HPDE6-E6E7 (cell line): Measurements from ENCODE around the gene GNAQ.

Experiments
- DNase-seq: peaks from one replicate; pipeline ENCODE4 v3.0.0; 2011; ENCODE audit warnings: missing footprints; ENCODE audit errors: extremely low spot score

Gene GNAQ

GRCh38 chr9:78031893-78032729, 500 bp upstream of the GNAQ start:
- peak; percentile 67 for DNase-seq

DNA sequence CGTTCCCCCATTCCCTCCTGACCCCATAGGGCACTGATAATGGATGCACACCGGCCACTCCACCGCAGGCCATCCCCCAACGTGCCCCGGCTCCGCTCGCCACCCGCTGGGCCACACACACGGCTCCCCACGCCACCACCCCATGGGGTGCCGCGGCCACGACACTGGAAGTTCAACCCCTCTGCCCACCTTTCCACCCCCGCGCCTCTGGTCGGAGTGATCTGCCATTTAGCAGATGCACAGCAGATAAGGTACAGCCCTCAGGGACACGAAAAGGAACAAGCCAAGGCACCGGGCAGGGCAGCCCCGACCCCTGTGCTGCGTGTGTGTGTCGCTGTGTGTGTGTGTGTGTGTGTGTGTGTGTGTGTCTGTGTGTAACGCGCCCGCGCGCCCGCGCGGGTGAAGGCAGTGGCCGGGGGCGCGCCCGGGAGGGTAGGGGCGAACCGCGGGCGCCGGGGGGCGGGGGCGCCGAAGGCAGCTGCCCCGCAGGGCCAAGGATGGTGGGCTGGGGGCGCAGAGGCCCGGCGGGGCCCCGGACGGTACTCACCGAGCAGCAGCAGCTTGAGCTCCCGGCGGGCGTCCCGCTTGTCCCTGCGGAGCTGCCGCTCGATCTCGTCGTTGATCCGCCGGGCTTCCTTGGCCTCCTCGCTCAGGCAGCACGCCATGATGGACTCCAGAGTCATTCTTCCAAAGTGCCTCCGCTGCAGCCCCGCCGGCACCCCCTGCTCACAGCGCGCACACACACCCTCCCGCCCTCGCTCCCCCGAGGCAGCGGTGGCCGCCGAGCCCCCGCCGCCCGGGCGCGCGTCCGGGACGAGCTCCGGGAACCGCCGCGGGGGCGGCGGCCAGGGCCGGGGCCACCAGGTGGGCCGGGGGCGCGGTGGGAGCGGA, 813 bp downstream of the GNAQ start:
- DNase-seq: no peak

- no peak for DNase-seq
Observed at GRCh38 chr9:78030296-78030552, 1.4 kb downstream of the GNAQ start.

DNA sequence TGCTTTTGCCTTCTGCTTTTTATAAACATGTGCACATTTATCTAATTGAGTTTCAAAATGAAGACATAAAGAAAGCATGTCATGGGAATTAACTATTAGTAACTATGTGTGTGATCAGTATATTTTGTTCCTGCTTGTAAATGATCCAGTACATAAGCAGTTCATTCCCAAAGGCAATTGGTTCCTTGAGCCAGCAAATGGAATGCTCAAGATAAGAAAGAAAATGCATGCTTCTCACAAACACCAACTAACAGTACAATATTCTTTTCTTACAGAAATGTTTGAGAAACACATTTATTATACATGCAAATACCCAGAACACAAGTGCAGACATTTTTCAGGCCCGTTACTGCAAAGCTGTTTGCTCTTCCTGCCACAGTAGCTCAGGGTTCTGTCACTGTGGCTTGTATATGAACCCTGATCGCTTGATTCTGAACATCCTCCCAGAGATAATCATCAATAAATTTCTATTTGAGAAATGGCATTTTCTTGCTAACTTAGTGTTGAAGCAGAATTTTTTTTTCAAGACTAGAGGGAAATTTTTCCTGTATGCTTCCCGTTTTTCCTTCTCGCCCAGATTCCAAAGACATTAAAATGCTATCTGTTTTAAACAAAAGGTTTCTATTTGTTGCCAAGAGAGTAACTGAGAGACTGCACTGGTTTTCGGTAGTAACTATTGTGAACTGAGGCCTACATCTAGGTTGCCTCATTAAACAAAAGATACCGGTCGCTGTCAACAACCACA, 1.9 kb downstream of the GNAQ start:
- DNase-seq: no peak

- no peak for DNase-seq
Observed at GRCh38 chr9:78028926-78029325, 2.7 kb downstream of the GNAQ start.

- DNase-seq: no peak
Observed at GRCh38 chr9:78026947-78027346, 4.7 kb downstream of the GNAQ start.

- no peak for DNase-seq
Observed at GRCh38 chr9:78026416-78026815, 5.2 kb downstream of the GNAQ start.

DNA sequence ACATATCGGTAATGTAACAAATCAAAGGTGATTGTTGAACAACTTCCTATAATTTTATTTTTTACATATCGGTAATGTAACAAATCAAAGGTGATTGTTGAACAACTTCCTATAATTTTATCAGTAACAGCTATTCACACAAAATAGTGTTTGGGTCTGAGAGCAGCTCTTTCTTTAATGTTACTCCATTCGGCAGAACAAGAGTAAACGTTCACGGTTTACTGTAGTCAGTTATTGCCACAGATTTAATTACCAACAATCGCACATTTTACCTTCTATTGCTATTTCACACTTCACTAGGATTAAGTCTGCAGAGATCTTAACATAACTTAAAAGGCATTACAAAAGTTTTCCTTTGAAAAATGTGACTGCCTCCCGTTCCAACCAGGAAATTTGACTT, 6.4 kb downstream of the GNAQ start:
- DNase-seq: no peak

DNA sequence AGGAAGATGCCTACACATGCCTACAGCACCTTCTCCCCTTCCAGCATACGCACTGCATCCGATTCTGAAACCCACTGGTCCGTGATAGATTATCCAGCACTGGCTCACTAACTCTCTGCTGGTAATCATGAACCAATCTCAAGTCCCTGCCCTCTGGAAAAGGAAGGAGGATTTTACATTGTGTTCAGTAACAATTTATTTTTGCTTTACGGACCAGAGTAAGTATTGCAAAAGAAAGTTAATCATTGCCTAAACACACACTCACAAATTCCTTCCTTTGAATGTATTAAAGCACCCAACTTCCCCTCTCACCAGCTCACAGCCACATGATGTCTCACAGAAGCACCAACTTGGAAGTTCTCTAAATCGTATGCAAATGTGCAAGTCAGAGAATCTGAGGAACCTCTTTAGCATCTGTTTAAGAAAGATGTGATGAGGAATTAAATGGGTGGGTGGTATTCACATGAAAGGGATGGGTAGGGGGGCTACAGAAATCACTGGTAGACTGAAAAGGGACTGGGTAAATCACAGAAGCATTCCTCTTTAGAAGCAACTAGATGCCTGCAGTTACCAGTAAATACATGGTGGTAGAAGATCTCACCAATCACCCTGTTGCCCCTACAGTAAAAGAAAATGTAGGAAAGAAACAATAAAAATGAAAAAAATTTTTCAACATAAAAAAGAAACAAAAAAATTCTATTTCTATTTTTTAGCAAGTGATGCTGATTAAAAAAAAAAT, 8.4 kb downstream of the GNAQ start:
- DNase-seq: no peak

DNA sequence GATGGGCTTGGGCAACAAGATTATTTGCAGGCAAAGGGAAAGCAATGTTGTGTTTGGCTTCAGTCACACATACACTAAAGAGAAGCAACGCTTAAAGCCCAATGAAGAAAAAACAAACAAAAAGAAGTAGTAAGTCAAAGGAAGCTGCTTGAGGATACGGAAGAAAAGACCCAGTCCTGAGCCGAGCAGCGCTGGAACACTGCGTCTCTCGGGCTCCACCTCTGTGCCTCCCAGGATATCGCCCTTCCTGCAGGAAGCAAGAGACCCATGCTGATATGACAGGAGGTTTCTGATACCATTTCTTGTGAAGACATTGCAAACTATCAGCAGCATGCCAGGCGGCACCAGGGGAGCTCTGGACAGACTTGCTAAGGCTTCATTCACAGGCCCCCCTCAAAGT, 9.9 kb downstream of the GNAQ start:
- DNase-seq: no peak

- DNase-seq: no peak
Observed at GRCh38 chr9:78017190-78017693, 14.4 kb downstream of the GNAQ start.

- DNase-seq: no peak
Observed at GRCh38 chr9:78015241-78015640, 16.4 kb downstream of the GNAQ start.

- DNase-seq: no peak
Observed at GRCh38 chr9:78014776-78015175, 16.8 kb downstream of the GNAQ start.

DNA sequence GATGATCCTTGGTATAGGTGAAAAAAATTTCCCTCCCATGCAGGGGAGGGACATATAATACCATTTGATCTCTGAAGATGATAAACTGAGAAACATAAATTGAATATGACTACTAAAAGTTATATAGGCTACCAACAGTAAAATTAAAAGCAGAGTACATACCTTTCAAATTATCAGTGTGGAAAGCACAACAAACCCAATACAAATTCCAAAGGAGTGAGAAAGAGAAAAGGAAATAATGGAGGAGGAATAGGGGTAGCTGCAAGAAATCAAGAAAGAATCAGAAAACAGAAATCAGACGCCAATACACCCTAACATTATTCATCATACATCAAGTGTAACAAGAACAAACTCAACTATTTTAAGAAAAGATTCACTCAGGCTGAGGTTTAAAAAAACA, 17.7 kb downstream of the GNAQ start:
- DNase-seq: no peak

GRCh38 chr9:78011049-78011448, 20.6 kb downstream of the GNAQ start:
- DNase-seq: no peak

- no peak for DNase-seq
Observed at GRCh38 chr9:78010445-78010844, 21.2 kb downstream of the GNAQ start.

GRCh38 chr9:78009186-78009585, 22.4 kb downstream of the GNAQ start:
- no peak for DNase-seq

DNA sequence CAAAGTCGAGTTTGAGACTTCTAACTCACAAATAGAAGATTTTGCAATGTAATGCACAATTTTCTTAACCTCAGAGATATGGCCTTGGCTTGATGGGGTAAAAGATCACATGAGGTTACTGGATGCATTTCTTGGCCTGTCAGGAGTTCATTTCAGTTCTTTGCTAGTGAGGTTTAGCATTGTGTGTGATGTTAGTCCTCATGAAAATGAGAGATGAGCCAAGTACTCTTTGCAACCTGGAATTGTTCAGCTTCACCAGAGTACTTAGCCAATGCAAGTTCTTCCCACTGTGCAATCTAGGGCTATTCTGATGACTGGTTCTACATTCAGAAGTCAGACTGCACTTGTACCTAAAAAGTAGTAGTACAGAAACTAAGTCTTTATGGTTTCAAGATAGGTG, 24.9 kb downstream of the GNAQ start:
- no peak for DNase-seq

- no peak for DNase-seq
Observed at GRCh38 chr9:78005231-78006002, 26.2 kb downstream of the GNAQ start.

DNA sequence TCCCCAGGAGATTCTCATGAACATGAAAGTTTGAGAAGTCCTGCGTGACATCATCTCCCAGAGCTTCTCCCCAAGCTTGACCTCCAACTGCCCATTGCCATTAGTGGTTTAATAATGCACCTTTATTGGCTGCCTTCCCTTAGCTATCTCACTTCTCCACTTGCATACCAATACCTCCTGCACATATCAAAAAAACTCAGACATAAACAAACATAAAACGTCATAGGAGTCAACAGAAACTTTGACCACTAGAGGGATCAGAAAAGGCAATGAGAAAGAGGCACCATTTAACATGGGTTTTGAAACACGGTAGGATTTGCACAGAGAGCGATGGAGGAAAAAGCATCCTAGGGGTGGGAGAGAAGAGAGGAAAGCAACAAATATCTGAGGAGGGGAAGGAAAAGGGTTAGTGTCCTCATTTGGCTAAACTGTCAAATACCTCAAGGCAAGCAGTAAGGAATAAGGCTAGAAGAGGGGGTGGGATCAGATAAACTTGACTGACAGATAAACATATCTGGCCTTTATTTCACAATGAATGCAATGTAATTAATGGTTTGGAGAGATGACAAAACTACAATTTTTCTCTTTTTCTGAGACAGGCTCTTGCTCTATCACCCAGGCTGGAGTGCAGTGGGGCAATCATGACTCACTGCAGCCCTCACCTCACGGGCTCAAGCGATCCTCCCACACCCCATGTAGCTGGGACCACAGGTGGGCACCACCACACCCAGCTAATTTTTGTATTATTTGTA, 27.0 kb downstream of the GNAQ start:
- DNase-seq: no peak
